ENCODE results near the gene EPC1. TPM values are rescaled to one million over a fixed set of nuclear protein-coding genes. Genes with fewer than 3 reads are reported as not detected.
"Not testable (repeated sequence)": the region's sequence is repeated elsewhere in the genome, so short reads cannot be mapped to it uniquely, and the experiment has no call there.

Gene EPC1
- total RNA-seq (2022) = 36.6 and 37.3 TPM in 2 replicates
- percentile 93 among the genes with signal in this experiment for Bru-seq, nascent RNA
- percentile 78 among the genes with signal in this experiment for BruChase-seq, experiment 1, labeled RNA remaining after a 2-hour chase
- BruChase-seq, experiment 2, labeled RNA remaining after a 6-hour chase = percentile 72 among the genes with signal in this experiment
- long read RNA-seq, partial matches to known transcripts = 1 of 11 reads
- long read RNA-seq, other reads (novel, unspliced or antisense) = 7 of 11 reads

- H3K36me3 ChIP-seq (ENCODE audit: control insufficient read depth, insufficient read depth, low read length) = no peaks in the 10 kb centered on the region
- DNase-seq = peak; percentile 92 to 94
- CTCF ChIA-PET = interaction anchor here (0.6 to 1.4 kb wide), 6 partner anchors 9 to 136 kb away, joined by 3 to 7 read pairs (median 6); no protein-coding TSS in a partner anchor
- H3K27me3 Mint-ChIP-seq (ENCODE audit: insufficient read depth, unreplicated experiment) = no peaks in the 10 kb centered on the region
- H3K4me1 ChIP-seq = peaks cover 44% of the 10 kb centered on the region
- intact Hi-C loops (cut with micrococcal nuclease; ENCODE audit: unreplicated experiment) = loop anchor here (1.0 to 5.0 kb wide), 9 partner anchors 21 to 611 kb away; partner anchors contain the start of genes ARHGAP12, ITGB1 and KIF5B
- no TSS peak for BruUV-seq (replicated peaks)
- H3K36me3 Mint-ChIP-seq (ENCODE audit: insufficient read depth, unreplicated experiment) = peaks cover 41% of the 10 kb centered on the region
- peak within 1 kb of the TSS; percentile 89 for H3K4me3 Mint-ChIP-seq (ENCODE audit: unreplicated experiment)
- TF ChIP-seq CTCF (IDR thresholded peaks at IDR 0.05; ENCODE audit: insufficient read depth in 1 of 2, low read depth in 1 of 2, low read length in 1 of 2, severe bottlenecking in 1 of 2, unreplicated experiment in 1 of 2) = no peak
- POLR2A ChIA-PET = interaction anchor here (0.5 to 0.6 kb wide), 3 partner anchors 18 to 95 kb away, joined by 3 to 5 read pairs (median 4); no protein-coding TSS in a partner anchor
- H3K27ac Mint-ChIP-seq (ENCODE audit: unreplicated experiment) = peak within 1 kb of the TSS; percentile 100
- no peaks in the 10 kb centered on the region for H3K27me3 ChIP-seq (replicated peaks; ENCODE audit: control insufficient read depth, insufficient read depth, low read length)
- no peaks in the 10 kb centered on the region for H3K9me3 Mint-ChIP-seq (ENCODE audit: unreplicated experiment)
- H3K4me1 Mint-ChIP-seq (ENCODE audit: low read depth, unreplicated experiment) = peaks cover 37% of the 10 kb centered on the region
- no peaks in the 10 kb centered on the region for H3K9me3 ChIP-seq
- H3K4me3 ChIP-seq (ENCODE audit: low read depth, low read length) = peak within 1 kb of the TSS; percentile 80
Measured at GRCh38 chr10:32346551-32347362, at the start of gene EPC1. TSS of gene EPC1 (minus strand) at chr10:32347158. CDS start at chr10:32346915, 243 bp downstream.

GRCh38 chr10:32393911-32394310 lies 47.0 kb upstream of the EPC1 start:
- BruUV-seq (replicated peaks) = no TSS peak
- ChIA-PET POLR2A (no interaction called here), CTCF (no interaction called here)
- Histone ChIP-seq H3K36me3 (ENCODE audit: control insufficient read depth, insufficient read depth, low read length) (no peaks in the 10 kb centered on the region), H3K9me3 (no peaks in the 10 kb centered on the region), H3K4me1 (no peaks in the 10 kb centered on the region), H3K27me3 (replicated peaks; ENCODE audit: control insufficient read depth, insufficient read depth, low read length) (no peaks in the 10 kb centered on the region), H3K4me3 (ENCODE audit: low read depth, low read length) (no peak overlapping the region)
- no peak for TF ChIP-seq CTCF (IDR thresholded peaks at IDR 0.05; ENCODE audit: insufficient read depth in 1 of 2, low read depth in 1 of 2, low read length in 1 of 2, severe bottlenecking in 1 of 2, unreplicated experiment in 1 of 2)
- DNase-seq = no peak
- no peak overlapping the region for H3K27ac Mint-ChIP-seq (ENCODE audit: unreplicated experiment)
- no peaks in the 10 kb centered on the region for H3K36me3 Mint-ChIP-seq (ENCODE audit: insufficient read depth, unreplicated experiment)
- H3K9me3 Mint-ChIP-seq (ENCODE audit: unreplicated experiment) = no peaks in the 10 kb centered on the region
- no peaks in the 10 kb centered on the region for H3K4me1 Mint-ChIP-seq (ENCODE audit: low read depth, unreplicated experiment)
- H3K4me3 Mint-ChIP-seq (ENCODE audit: unreplicated experiment) = no peak overlapping the region
- intact Hi-C loops (cut with micrococcal nuclease; ENCODE audit: unreplicated experiment) = no loop called here
- H3K27me3 Mint-ChIP-seq (ENCODE audit: insufficient read depth, unreplicated experiment) = peaks cover 5% of the 10 kb centered on the region

- BruUV-seq (replicated peaks) = not testable (repeated sequence)
Measured at GRCh38 chr10:32392284-32392683, 45.3 kb upstream of the EPC1 start.

More at GRCh38 chr10:32392284-32392683, 45.3 kb upstream of the EPC1 start:
- H3K27me3 ChIP-seq (replicated peaks; ENCODE audit: control insufficient read depth, insufficient read depth, low read length); H3K36me3 Mint-ChIP-seq (ENCODE audit: insufficient read depth, unreplicated experiment); intact Hi-C loops (cut with micrococcal nuclease; ENCODE audit: unreplicated experiment); CTCF ChIA-PET; H3K4me1 Mint-ChIP-seq (ENCODE audit: low read depth, unreplicated experiment); H3K27ac Mint-ChIP-seq (ENCODE audit: unreplicated experiment); H3K4me3 ChIP-seq (ENCODE audit: low read depth, low read length); H3K27me3 Mint-ChIP-seq (ENCODE audit: insufficient read depth, unreplicated experiment); H3K9me3 Mint-ChIP-seq (ENCODE audit: unreplicated experiment); H3K9me3 ChIP-seq; H3K4me3 Mint-ChIP-seq (ENCODE audit: unreplicated experiment); DNase-seq; POLR2A ChIA-PET; H3K36me3 ChIP-seq (ENCODE audit: control insufficient read depth, insufficient read depth, low read length); H3K4me1 ChIP-seq: not testable (repeated sequence)
